HEK293 (cell line): Measurements from ENCODE around the gene C1RL.
"Not testable (repeated sequence)": the region's sequence is repeated elsewhere in the genome, so short reads cannot be mapped to it uniquely, and the experiment has no call there.

Experiments used
- CTCF ChIA-PET: fragments of 350-600 bp; formaldehyde crosslinking; extraction: SDS; loops from one replicate; lab custom pipeline; 2021; ENCODE audit warnings: antibody characterized with exemption; lab: Yijun Ruan, JAX
- POLR2A ChIA-PET: fragments of 300-600 bp; formaldehyde crosslinking; extraction: SDS; loops from one replicate; lab custom pipeline; 2020; ENCODE audit warnings: antibody characterized with exemption, inconsistent platforms; lab: Yijun Ruan, JAX
- H3K27ac ChIP-seq: fragments of 200-500 bp; sonication (Bioruptor generic); 2 replicates; pipeline ENCODE4 v1.5.1; 2014; ENCODE audit warnings: low read depth, low read length, control low read depth, inconsistent platforms; ENCODE audit errors: extremely low read depth
- H3K36me3 ChIP-seq, 2 experiments: fragments of 200-500 bp in 1 of 2; sonication (Bioruptor generic) in 1 of 2; 1 replicate in 1 of 2; 2 replicates in 1 of 2; pipeline ENCODE4 v1.5.1; 2014 to 2017; ENCODE audit warnings: inconsistent platforms in 2 of 2, low read length in 2 of 2; ENCODE audit not compliant: control insufficient read depth in 2 of 2, insufficient read depth in 1 of 2
- H3K4me1 ChIP-seq: fragments of 200-500 bp; sonication (Bioruptor generic); 2 replicates; pipeline ENCODE4 v1.5.1; 2014; ENCODE audit warnings: mild to moderate bottlenecking, low read length, inconsistent platforms; ENCODE audit not compliant: control insufficient read depth, insufficient read depth
- H3K4me3 ChIP-seq: 2 replicates; pipeline ENCODE4 v1.5.1; 2011; ENCODE audit warnings: low read depth, mild to moderate bottlenecking, control low read depth, low read length, moderate library complexity
- H3K9me3 ChIP-seq: fragments of 200-500 bp; sonication (Bioruptor generic); 2 replicates; pipeline ENCODE4 v1.5.1; 2014; ENCODE audit warnings: low read depth, low read length, inconsistent platforms; ENCODE audit not compliant: control insufficient read depth, insufficient read depth
- MEIS1 ChIP-seq: sonication (generic); formaldehyde crosslinking; IDR thresholded peaks from 2 replicates; pipeline ENCODE4 v1.8.1; 2022; ENCODE audit warnings: missing genetic modification reagents, mild to moderate bottlenecking, borderline replicate concordance
- PATZ1 ChIP-seq: fragments of 450-650 bp; formaldehyde crosslinking; IDR thresholded peaks from 2 replicates; pipeline ENCODE4 v1.5.1; 2016; ENCODE audit warnings: missing biosample characterization, missing genetic modification characterization
- PRDM6 ChIP-seq: fragments of 450-650 bp; formaldehyde crosslinking; IDR thresholded peaks from 2 replicates; pipeline ENCODE4 v1.5.1; 2017; ENCODE audit warnings: missing biosample characterization, missing genetic modification characterization
- REST ChIP-seq: fragments of 450-650 bp; formaldehyde crosslinking; IDR thresholded peaks from 2 replicates; pipeline ENCODE4 v1.5.1; 2016; ENCODE audit warnings: missing biosample characterization, missing genetic modification characterization
- WT1 ChIP-seq: fragments of 450-650 bp; formaldehyde crosslinking; IDR thresholded peaks from 2 replicates; pipeline ENCODE4 v1.5.1; 2016; ENCODE audit warnings: missing biosample characterization, missing genetic modification characterization
- ZNF10 ChIP-seq: fragments of 450-650 bp; formaldehyde crosslinking; IDR thresholded peaks from 2 replicates; pipeline ENCODE4 v1.5.1; 2017; ENCODE audit warnings: missing biosample characterization, missing genetic modification characterization
- ZNF121 ChIP-seq: fragments of 450-650 bp; formaldehyde crosslinking; IDR thresholded peaks from 2 replicates; pipeline ENCODE4 v1.5.1; 2016; ENCODE audit warnings: missing biosample characterization, missing genetic modification characterization
- ZNF169 ChIP-seq: fragments of 450-650 bp; formaldehyde crosslinking; IDR thresholded peaks from 2 replicates; pipeline ENCODE4 v1.5.1; 2016; ENCODE audit warnings: missing biosample characterization, missing genetic modification characterization
- ZNF211 ChIP-seq: fragments of 450-650 bp; formaldehyde crosslinking; IDR thresholded peaks from 2 replicates; pipeline ENCODE4 v1.5.1; 2016; ENCODE audit warnings: low read depth, missing biosample characterization, missing genetic modification characterization
- ZNF350 ChIP-seq: fragments of 450-650 bp; formaldehyde crosslinking; IDR thresholded peaks from 2 replicates; pipeline ENCODE4 v1.5.0; 2017; ENCODE audit warnings: missing biosample characterization, mild to moderate bottlenecking, missing genetic modification characterization
- ZNF555 ChIP-seq: fragments of 450-650 bp; formaldehyde crosslinking; conservative IDR thresholded peaks from 2 replicates; pipeline ENCODE4 v1.5.1; 2017; ENCODE audit warnings: missing biosample characterization, mild to moderate bottlenecking, missing genetic modification characterization, inconsistent platforms
- ZNF580 ChIP-seq: fragments of 450-650 bp; formaldehyde crosslinking; IDR thresholded peaks from 2 replicates; pipeline ENCODE4 v1.5.1; 2016; ENCODE audit warnings: missing biosample characterization, missing genetic modification characterization
- ZNF596 ChIP-seq: fragments of 450-650 bp; IDR thresholded peaks from 2 replicates; pipeline ENCODE4 v1.5.0; 2018; ENCODE audit warnings: missing biosample characterization, mild to moderate bottlenecking, missing genetic modification characterization, moderate library complexity
- ZNF664 ChIP-seq: fragments of 450-650 bp; formaldehyde crosslinking; IDR thresholded peaks from 2 replicates; pipeline ENCODE4 v1.5.1; 2016; ENCODE audit warnings: missing biosample characterization, missing genetic modification characterization
- ZNF792 ChIP-seq: fragments of 450-650 bp; formaldehyde crosslinking; IDR thresholded peaks from 2 replicates; pipeline ENCODE4 v1.5.1; 2016; ENCODE audit warnings: missing biosample characterization, missing genetic modification characterization
- ZSCAN23 ChIP-seq: fragments of 450-650 bp; formaldehyde crosslinking; IDR thresholded peaks from 2 replicates; pipeline ENCODE4 v1.5.1; 2016; ENCODE audit warnings: missing biosample characterization, missing genetic modification characterization

Gene C1RL

GRCh38 chr12:7107636-7108002, 1.4 kb downstream of the C1RL start:
- CTCF ChIA-PET: interaction anchor here (0.6 to 4.3 kb wide), 14 partner anchors 12 to 410 kb away, joined by 3 to 24 read pairs (median 4); partner anchors contain the start of genes C12orf57, C1R, RNU7-1 and USP5

GRCh38 chr12:7107181-7107580, 1.8 kb downstream of the C1RL start:
- POLR2A ChIA-PET: interaction anchor here (1.5 to 3.2 kb wide), 2 partner anchors 161 to 163 kb away, joined by 5 to 20 read pairs; partner anchors contain the start of genes C12orf57 and RNU7-1
- H3K9me3 ChIP-seq, H3K4me1 ChIP-seq, H3K27ac ChIP-seq, H3K4me3 ChIP-seq: not testable (repeated sequence)
- H3K36me3 ChIP-seq: peaks cover 0 to 12% of the 10 kb centered on the region in 2 experiments; a peak in 1 of 3 replicates
- TF ChIP-seq ZNF121 (tag by site-specific recombination): peak; percentile 66
- CTCF ChIA-PET: interaction anchor here (0.6 to 4.3 kb wide), 11 partner anchors 12 to 410 kb away, joined by 3 to 24 read pairs (median 7); partner anchors contain the start of genes C12orf57, C1R, RNU7-1 and USP5

More at GRCh38 chr12:7107636-7108002, 1.4 kb downstream of the C1RL start:
- Histone ChIP-seq H3K36me3 (peaks cover 0 to 12% of the 10 kb centered on the region in 2 experiments; a peak in 1 of 3 replicates), H3K4me1 (no peaks in the 10 kb centered on the region), H3K27ac (no peak overlapping the region), H3K4me3 (peak overlapping the region; percentile 66), H3K9me3 (no peaks in the 10 kb centered on the region)
- TF ChIP-seq ZNF10 (tag by site-specific recombination) (0 out of 2 replicates have a peak, but pooled peaks have one; percentile 40), ZNF211 (tag by site-specific recombination) (no peak), ZNF169 (tag by site-specific recombination) (no peak)
- POLR2A ChIA-PET: interaction anchor here (1.5 to 3.2 kb wide), 2 partner anchors 162 to 164 kb away, joined by 5 to 20 read pairs; partner anchors contain the start of genes C12orf57 and RNU7-1

GRCh38 chr12:7106082-7106481, 2.9 kb downstream of the C1RL start:
- POLR2A ChIA-PET: no interaction called here
- Histone ChIP-seq H3K36me3 (peaks cover 0 to 17% of the 10 kb centered on the region in 2 experiments; a peak in 1 of 3 replicates), H3K4me3 (no peak overlapping the region), H3K9me3 (no peaks in the 10 kb centered on the region), H3K4me1 (no peaks in the 10 kb centered on the region), H3K27ac (no peak overlapping the region)
- TF ChIP-seq ZNF350 (tag by site-specific recombination) (no peak), WT1 (tag by site-specific recombination) (no peak), PATZ1 (tag by site-specific recombination) (no peak)
- CTCF ChIA-PET: interaction anchor here (1.1 to 4.3 kb wide), 3 partner anchors 13 to 57 kb away, joined by 3 to 24 read pairs (median 18); partner anchors contain the start of gene C1R

GRCh38 chr12:7103837-7104584, 5.0 kb downstream of the C1RL start:
- H3K4me1 ChIP-seq: no peaks in the 10 kb centered on the region
- H3K36me3 ChIP-seq: peaks cover 0 to 26% of the 10 kb centered on the region in 2 experiments; a peak in 1 of 3 replicates
- no peaks in the 10 kb centered on the region for H3K9me3 ChIP-seq
- ChIA-PET POLR2A (no interaction called here), CTCF (interaction anchor here (0.8 to 1.4 kb wide), 2 partner anchors 9 to 159 kb away, joined by 3 to 4 read pairs; no protein-coding TSS in a partner anchor)
- no peak overlapping the region for H3K4me3 ChIP-seq
- H3K27ac ChIP-seq: no peak overlapping the region
- TF ChIP-seq ZNF596 (tag by site-specific recombination): no peak
- TF ChIP-seq ZNF555: no peak
- TF ChIP-seq ZNF664: no peak
- no peak for TF ChIP-seq ZNF792 (tag by site-specific recombination)
- no peak for TF ChIP-seq ZNF580
- TF ChIP-seq MEIS1 (CRISPR knock-in tag): no peak
- TF ChIP-seq REST (tag by site-specific recombination): no peak
- no peak for TF ChIP-seq ZSCAN23 (tag by site-specific recombination)
- no peak for TF ChIP-seq PRDM6 (tag by site-specific recombination)
